Subcutaneous abdominal adipose tissue (tissue), 5 donors: ENCODE results near the gene REX1BD.

ENCODE experiments used
- H3K27ac ChIP-seq: one replicate; pipeline ENCODE4 v1.7.0; 2013; ENCODE audit warnings: low read depth, mild to moderate bottlenecking, inconsistent platforms, low read length, moderate library complexity
- H3K27me3 ChIP-seq, 5 donors: one replicate each; pipeline ENCODE4 v1.7.0; 2013; ENCODE audit warnings: low read length in 5 of 5, inconsistent platforms in 1 of 5; ENCODE audit not compliant: control insufficient read depth in 5 of 5, insufficient read depth in 4 of 5
- H3K36me3 ChIP-seq, 5 donors: one replicate each; pipeline ENCODE4 v1.7.0; 2013; ENCODE audit warnings: low read length in 5 of 5; ENCODE audit not compliant: control insufficient read depth in 5 of 5, insufficient read depth in 5 of 5
- H3K4me1 ChIP-seq, 5 donors: one replicate each; pipeline ENCODE4 v1.7.0; 2013; ENCODE audit warnings: low read length in 5 of 5, mild to moderate bottlenecking in 3 of 5, moderate library complexity in 1 of 5; ENCODE audit not compliant: control insufficient read depth in 5 of 5, insufficient read depth in 5 of 5
- H3K4me3 ChIP-seq, 5 donors: one replicate each; pipeline ENCODE4 v1.7.0; 2013; ENCODE audit warnings: low read length in 5 of 5, low read depth in 1 of 5
- H3K9ac ChIP-seq, 5 donors: one replicate each; pipeline ENCODE4 v1.7.0; 2013; ENCODE audit warnings: low read length in 5 of 5, mild to moderate bottlenecking in 4 of 5, moderate library complexity in 3 of 5
- H3K9me3 ChIP-seq, 5 donors: one replicate each; pipeline ENCODE4 v1.7.0; 2013; ENCODE audit warnings: low read length in 5 of 5; ENCODE audit not compliant: control insufficient read depth in 5 of 5
- donor health status: healthy.
- donor health status: healthy.
- donor health status: healthy.
- donor health status: healthy.
- donor health status: healthy.

REX1BD gene

DNA sequence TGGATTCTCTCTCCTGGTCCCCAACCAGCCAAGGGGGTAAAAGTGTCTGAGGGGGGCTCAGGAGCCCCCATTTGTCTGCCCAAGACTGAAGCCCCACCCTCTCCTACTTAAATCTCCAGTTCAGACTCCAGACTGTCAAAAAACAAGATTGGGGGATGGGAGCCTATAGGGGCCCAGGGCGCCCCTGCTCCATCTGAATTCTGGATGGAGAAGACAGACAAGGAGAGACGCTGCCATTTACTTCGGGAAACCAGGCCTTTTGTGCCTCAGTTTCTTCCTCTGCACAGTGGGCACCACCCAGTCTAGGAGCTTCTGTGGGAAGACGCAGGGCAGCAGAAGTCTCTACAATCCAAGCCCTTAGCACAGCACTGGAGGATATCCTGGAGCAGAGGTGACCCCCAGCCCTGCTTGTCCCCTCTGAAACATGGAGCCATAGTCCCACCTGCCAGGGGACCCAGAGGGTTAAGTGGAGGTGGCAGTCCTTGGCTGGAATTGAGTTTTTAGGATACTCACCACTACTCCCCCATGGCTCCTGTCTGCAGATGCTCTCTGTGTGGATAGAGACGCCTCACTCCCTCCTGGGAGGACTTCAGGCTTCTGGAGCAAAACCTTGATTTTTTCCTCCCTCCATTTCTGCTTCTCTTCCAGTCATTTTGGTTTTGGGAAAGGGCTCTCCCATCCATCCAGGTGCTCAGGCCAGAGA lies 19.7 kb downstream of the REX1BD start:
- peaks cover 72 to 88% (median 79%) of the 10 kb centered on the region in 5 donors for H3K27me3 ChIP-seq
- no peak overlapping the region for H3K9ac ChIP-seq
- no peak overlapping the region for H3K27ac ChIP-seq
- H3K4me3 ChIP-seq: no peak overlapping the region
- H3K9me3 ChIP-seq: no peaks in the 10 kb centered on the region
- H3K4me1 ChIP-seq: peaks cover 0 to 43% (median 26%) of the 10 kb centered on the region in 5 donors
- H3K36me3 ChIP-seq: no peaks in the 10 kb centered on the region

DNA sequence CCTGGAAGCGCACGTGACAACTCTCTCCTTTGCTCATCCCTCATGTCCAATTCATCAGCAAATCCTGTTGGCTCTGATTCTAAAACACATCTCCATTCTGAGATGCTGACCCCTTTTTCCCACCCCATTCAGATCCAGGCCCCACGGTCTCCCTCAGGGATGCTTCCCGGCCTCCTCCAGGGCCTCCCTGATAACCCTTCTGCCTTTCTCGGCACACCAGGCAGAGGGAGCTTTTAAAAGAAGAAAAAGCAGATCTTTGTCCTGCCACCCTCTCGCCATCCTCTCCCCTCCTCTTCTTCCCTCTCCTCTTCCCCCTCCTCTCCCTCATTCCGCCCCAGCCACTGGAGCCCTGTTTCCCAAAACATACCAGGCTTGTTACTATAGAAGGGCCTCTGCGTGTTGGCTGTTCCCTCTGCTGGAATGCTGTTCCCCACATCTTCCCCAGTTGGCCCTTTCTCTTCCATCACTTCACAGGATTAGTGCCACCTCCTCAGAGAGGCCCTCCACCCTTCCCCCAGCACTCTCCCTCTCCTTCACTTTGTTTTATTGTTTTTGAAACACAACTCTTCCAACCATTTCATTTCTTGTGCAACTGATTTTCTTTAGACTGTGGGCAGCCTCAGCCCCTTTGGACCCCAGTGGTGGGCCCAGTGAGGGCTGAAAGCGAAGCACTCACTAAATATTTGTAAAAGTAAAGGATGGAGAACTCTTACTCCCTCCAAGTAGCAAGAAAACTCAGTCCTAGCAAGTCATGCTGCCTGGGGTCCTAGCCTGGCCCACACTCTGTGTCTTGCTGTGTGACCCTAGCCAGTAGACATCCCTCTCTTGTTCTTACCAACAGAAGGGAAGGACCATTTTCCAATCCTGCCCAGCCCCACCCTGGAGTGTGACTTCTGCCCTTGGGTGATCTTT lies 20.5 kb downstream of the REX1BD start:
- Histone ChIP-seq H3K9ac (no peak overlapping the region), H3K27ac (no peak overlapping the region), H3K27me3 (peaks cover 77 to 88% (median 83%) of the 10 kb centered on the region in 5 donors), H3K36me3 (no peaks in the 10 kb centered on the region), H3K4me3 (no peak overlapping the region), H3K9me3 (no peaks in the 10 kb centered on the region), H3K4me1 (peaks cover 0 to 40% (median 22%) of the 10 kb centered on the region in 5 donors)

DNA sequence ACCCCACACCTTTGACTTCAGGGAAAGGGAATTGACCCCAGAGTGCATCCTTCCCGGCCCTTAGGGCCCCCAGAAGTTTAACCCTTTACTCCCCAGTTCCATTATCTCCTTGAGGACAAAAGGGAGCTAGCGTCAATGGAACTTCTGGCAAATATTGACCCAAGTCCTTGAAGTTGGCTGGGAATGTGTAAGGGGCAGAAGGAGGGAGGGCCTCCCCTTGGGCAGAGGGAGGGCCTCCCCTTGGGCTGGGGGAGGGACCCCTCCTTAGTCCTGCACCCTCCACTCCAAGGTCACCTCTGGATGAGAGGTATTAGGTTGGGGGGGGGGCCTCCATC lies 21.1 kb downstream of the REX1BD start:
- Histone ChIP-seq H3K9ac (no peak overlapping the region), H3K4me3 (no peak overlapping the region), H3K36me3 (no peaks in the 10 kb centered on the region), H3K27ac (no peak overlapping the region), H3K27me3 (peaks cover 75 to 88% (median 83%) of the 10 kb centered on the region in 5 donors), H3K9me3 (no peaks in the 10 kb centered on the region), H3K4me1 (peaks cover 0 to 40% (median 22%) of the 10 kb centered on the region in 5 donors)

DNA sequence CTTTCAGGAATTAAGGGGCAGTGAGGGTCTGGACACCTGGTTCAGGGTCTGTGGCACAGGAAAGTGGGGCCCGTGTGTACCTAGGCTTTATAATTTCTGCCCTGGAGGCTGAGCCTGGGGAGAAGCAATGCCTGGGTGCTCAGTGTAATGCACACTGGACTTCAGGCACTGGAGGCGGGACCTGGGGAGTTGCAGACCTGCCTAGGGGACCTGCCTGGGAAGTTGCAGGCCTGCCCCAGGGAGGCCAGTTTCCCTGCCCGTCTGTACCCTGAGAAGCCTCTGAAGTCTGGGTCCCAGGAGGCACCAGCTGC lies 21.6 kb downstream of the REX1BD start:
- Histone ChIP-seq H3K36me3 (no peaks in the 10 kb centered on the region), H3K9me3 (no peaks in the 10 kb centered on the region), H3K4me1 (peaks cover 0 to 40% (median 22%) of the 10 kb centered on the region in 5 donors), H3K9ac (no peak overlapping the region), H3K4me3 (no peak overlapping the region), H3K27me3 (peaks cover 70 to 88% (median 79%) of the 10 kb centered on the region in 5 donors), H3K27ac (no peak overlapping the region)

DNA sequence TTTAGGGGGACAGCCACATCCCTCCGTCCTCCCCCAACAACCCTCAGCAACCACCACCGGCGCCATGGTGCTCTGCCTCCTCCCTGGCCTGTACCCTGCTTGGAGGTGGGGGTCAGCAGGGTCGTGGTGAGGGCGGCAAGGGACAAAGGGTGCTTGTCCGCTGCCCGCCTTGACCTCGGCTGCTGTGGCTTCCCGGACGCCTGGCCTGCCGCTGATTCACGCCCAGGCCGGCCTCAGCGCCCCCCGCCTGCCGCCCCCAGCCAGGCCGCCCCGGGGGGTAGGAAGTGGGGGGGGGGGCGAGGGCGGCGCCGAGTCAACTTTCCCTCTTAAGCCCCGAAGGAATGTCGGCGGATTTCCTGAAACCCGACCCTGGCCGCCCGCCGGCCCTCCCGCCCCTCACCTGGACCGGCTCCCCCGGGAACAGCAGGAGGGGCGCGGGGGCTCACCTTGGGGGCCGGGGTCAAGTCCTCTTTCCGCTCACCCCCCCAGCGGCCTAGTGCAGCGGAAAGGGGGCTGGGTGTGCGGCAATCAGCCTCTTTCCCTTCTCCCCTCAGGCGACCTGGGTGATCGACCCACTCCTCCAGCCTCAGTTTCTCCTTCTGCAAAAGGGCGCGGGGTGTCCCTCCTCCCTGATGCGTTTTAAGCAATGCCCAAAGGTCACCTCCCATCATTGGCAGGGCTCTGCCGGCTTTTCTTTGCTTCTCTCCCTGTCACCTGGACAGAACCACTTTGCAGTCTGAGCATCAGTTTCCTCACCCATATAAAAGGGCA lies 22.1 kb downstream of the REX1BD start:
- H3K4me3 ChIP-seq: peak overlapping the region in 1 of 5 donors; percentile 22
- H3K4me1 ChIP-seq: peaks cover 0 to 40% (median 22%) of the 10 kb centered on the region in 5 donors
- no peaks in the 10 kb centered on the region for H3K9me3 ChIP-seq
- no peaks in the 10 kb centered on the region for H3K36me3 ChIP-seq
- no peak overlapping the region for H3K9ac ChIP-seq
- no peak overlapping the region for H3K27ac ChIP-seq
- peaks cover 64 to 85% (median 76%) of the 10 kb centered on the region in 5 donors for H3K27me3 ChIP-seq

DNA sequence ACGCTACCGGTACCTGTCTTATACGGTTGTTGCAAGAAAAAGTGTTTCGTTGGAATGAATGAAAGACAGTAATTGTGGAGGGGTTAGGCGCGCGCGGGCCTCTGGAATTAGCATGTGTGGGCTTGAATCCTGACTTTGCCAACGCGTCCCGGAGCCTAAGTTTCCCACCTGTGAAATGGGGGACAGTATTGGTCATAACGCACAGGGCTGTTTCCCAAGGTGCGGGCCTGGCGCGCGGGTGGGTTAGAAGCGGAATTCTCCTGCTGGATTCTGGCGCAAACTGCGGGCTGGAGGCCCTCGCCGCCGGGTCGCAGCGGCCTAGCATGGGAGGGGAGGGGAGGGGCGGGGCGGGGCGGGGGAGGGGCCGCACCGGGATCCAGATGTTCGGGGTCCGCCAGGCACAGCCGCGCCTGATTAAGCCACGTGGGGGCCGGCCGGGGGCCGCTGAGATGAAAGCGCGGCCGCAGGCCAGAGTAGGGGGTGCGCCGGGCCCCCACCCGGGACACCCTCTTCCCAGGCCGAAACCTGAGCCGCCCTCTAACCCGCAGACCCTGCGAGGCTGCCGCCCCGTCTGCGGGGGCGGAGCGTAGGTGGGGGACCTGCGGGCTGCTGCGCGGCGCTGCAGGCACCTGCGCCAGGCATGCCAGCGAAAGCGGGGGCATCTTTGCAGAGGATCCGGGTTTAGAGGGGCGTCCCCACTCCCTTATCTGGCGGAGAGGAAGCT lies 22.9 kb downstream of the REX1BD start:
- H3K4me3 ChIP-seq: peak overlapping the region in 2 of 5 donors; percentile 9 to 22
- H3K9me3 ChIP-seq: no peaks in the 10 kb centered on the region
- H3K27ac ChIP-seq: no peak overlapping the region
- H3K27me3 ChIP-seq: peaks cover 59 to 83% (median 74%) of the 10 kb centered on the region in 5 donors
- peaks cover 0 to 40% (median 22%) of the 10 kb centered on the region in 5 donors for H3K4me1 ChIP-seq
- no peak overlapping the region for H3K9ac ChIP-seq
- no peaks in the 10 kb centered on the region for H3K36me3 ChIP-seq

DNA sequence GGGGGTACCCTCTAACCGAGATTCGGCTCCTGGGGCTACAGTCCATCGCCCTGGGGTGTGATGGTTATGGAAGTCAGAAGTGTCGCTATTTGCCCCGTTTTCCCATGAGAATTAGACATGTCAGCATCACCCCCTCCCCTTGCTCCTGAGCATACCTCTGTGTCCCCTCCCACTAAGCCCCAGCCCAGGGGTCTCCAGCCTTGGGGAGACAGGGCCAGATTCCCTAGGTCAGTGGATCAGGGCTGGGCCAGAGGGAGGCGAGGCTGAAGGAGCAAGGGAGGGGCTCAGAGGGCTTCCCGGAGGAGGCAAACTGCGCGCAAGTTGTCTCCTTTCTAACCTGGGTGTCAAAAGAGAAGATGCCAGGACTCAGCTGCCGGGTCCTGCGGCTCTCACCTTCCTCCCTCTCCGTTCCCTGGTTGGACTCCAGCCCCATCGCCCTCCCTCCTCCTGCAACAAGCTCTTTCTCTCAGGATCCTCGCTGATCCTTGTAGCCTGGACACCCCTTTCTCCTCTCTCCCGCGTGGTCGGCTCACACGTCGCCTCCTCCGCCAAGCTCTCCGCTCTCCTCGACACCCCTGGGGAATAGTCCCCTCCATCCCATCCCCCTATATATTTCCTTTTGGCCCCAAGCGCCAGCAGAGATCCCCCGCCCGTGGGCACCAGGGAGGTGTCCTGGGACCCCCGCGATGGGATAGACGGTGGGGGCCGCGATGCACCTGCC lies 23.6 kb downstream of the REX1BD start:
- Histone ChIP-seq H3K36me3 (no peaks in the 10 kb centered on the region), H3K4me3 (peak overlapping the region in 3 of 5 donors; percentile 38 to 56 (median 40)), H3K9ac (no peak overlapping the region), H3K27ac (no peak overlapping the region), H3K4me1 (peaks cover 0 to 37% (median 19%) of the 10 kb centered on the region in 5 donors), H3K27me3 (peaks cover 57 to 88% (median 79%) of the 10 kb centered on the region in 5 donors), H3K9me3 (no peaks in the 10 kb centered on the region)

DNA sequence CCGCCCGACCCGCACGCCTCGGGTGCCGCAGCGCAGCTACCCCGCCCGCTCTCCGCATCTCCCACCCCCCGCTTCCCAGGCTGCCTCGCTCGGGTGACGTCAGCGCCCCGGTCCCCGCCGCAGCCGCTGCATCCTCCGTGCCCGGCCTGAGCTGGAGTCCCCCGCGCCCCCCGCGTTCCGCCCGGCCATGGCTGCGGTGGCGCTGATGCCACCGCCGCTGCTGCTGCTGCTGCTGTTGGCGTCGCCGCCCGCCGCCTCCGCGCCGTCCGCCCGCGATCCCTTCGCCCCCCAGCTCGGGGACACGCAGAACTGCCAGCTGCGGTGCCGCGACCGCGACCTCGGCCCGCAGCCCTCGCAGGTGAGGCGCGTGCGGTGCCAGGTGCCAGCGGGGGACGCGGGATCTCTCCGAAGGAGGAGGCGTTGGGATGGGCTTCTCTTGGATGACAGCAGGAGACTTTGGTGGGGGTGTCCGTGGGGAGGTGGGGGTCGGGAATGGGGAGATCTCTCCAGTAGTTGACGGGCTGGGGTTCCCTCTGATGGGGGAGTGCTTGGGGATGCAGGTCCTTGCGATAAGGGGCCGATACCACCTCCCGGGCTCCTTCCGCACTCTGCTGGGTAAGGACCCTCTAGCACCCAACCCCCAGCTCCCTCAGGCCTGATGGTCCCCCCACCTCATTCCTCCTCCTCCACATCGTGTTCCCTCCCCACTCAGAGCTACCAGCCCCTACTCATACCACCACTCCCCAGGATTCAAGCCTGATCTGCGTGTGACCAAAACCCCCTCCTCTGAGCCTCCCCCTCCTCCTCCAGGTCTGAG lies 24.4 kb downstream of the REX1BD start, which contains the start of gene TMEM59L:
Gene TMEM59L, plus strand, starts transcription at position 99 of the 817 bp plus-strand sequence. Its CDS starts 89 bp downstream, at position 188.
- H3K36me3 ChIP-seq: no peaks in the 10 kb centered on the region
- H3K9me3 ChIP-seq: no peaks in the 10 kb centered on the region
- peaks cover 50 to 88% (median 78%) of the 10 kb centered on the region in 5 donors for H3K27me3 ChIP-seq
- H3K27ac ChIP-seq: no peak within 1 kb of the TSS
- H3K9ac ChIP-seq: no peak within 1 kb of the TSS
- peak within 1 kb of the TSS in 3 of 5 donors; percentile 38 to 56 (median 40) for H3K4me3 ChIP-seq
- peaks cover 0 to 30% (median 11%) of the 10 kb centered on the region in 5 donors for H3K4me1 ChIP-seq
